AG09319 (cell line): ENCODE data around the gene SKIDA1.

Experiments
- DNase-seq: peaks from one replicate; pipeline ENCODE4 v3.0.0-alpha.2; 2010; ENCODE audit warnings: low read depth; ENCODE audit errors: extremely low read depth
- TF ChIP-seq, protein P1 (sequence below): IDR thresholded peaks from 2 replicates; pipeline ENCODE4 v1.5.1; 2011; ENCODE audit warnings: low read depth, mild to moderate bottlenecking, inconsistent platforms, low read length, moderate library complexity

SKIDA1 gene

DNA sequence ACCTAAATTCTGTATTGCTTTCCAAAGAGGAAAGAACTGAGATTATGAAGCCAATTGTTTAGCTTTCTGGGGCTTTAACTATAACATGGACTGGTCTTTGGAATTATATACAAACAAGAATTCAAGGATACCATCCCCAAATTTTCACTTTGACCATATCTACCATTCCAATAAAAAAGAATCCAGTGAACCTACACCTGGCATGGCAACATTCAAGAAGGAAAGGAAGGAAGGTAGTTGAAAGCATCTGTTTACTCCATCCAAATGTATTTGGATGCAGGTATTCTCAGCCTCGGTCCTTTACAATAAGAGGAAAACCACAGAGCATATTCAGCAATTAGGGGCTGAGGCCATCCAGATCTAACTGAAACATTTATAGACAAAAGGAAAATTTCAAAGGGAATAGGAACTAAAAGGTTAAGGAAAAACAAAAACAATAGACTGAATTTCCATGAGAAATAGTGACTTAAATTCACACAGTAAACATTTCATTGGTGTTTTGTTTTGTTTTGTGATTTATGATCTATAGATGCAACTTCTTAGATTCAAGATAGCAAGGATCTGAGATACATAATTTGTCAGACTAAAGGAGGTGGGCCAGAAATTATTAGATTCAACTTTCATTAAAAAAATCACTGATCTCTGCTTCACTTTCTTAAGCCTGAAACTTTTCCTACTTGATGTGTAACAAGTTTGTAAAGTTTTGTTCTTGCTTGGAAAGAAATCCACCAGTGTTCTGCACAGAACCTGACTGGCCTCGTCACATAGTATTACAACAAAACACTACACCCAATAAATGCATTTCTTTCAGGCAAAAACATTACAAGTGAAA lies 12.7 kb downstream of the SKIDA1 start:
- TF ChIP-seq, protein P1, sequence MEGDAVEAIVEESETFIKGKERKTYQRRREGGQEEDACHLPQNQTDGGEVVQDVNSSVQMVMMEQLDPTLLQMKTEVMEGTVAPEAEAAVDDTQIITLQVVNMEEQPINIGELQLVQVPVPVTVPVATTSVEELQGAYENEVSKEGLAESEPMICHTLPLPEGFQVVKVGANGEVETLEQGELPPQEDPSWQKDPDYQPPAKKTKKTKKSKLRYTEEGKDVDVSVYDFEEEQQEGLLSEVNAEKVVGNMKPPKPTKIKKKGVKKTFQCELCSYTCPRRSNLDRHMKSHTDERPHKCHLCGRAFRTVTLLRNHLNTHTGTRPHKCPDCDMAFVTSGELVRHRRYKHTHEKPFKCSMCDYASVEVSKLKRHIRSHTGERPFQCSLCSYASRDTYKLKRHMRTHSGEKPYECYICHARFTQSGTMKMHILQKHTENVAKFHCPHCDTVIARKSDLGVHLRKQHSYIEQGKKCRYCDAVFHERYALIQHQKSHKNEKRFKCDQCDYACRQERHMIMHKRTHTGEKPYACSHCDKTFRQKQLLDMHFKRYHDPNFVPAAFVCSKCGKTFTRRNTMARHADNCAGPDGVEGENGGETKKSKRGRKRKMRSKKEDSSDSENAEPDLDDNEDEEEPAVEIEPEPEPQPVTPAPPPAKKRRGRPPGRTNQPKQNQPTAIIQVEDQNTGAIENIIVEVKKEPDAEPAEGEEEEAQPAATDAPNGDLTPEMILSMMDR = no peak
- DNase-seq = no peak

DNA sequence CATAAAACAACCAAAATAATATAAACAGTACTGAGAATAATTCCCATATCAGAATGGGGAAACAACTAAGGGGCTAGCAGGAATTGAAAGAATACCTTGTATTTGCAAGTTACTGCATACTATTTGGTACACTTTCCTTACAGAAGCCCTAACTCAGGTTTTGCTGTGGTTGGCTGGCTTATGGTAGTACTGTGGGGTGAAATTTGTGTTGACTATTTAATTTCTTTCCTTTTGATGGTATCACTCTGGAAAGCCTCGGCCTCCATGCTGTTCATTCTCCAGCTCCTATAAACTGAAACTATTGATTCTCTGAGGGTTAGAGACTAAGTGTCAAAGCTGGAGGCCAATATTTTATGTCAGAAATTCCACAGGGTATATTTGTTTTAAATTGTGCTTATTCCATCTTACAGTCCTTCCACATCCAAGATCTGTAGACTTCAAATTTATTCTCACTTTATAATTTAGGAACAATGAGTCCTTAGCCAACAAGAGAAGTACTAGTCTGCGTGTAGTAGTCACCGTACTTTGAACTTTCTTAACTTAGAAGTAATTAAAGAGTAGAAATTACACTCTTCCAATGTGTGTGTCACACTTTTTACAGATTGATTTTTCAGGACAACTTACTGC lies 13.4 kb downstream of the SKIDA1 start:
- DNase-seq = no peak
- TF ChIP-seq, protein P1 = no peak

DNA sequence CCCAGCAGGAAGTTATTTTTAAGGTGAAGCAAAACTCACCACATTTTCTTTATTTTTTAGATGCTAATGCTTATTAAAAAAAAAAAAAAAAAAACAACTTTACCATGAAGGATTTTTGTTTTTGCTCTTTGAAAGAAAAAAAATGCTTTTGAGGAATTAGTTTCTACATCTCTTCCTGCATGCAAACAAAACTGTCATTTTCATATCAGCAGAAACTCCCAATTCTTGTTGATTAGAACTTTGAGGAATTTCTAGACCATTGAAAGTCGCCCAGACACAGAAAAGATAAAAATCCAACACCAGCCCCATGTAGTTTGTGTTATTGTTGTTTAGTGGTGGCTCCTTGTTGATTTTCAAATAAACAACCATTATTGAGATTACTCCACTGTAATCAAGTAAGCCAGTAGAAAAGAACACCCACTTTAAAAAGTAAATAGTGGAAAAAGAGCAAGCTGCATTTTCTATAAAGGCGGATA lies 14.3 kb downstream of the SKIDA1 start:
- no peak for DNase-seq
- TF ChIP-seq, protein P1 = no peak

DNA sequence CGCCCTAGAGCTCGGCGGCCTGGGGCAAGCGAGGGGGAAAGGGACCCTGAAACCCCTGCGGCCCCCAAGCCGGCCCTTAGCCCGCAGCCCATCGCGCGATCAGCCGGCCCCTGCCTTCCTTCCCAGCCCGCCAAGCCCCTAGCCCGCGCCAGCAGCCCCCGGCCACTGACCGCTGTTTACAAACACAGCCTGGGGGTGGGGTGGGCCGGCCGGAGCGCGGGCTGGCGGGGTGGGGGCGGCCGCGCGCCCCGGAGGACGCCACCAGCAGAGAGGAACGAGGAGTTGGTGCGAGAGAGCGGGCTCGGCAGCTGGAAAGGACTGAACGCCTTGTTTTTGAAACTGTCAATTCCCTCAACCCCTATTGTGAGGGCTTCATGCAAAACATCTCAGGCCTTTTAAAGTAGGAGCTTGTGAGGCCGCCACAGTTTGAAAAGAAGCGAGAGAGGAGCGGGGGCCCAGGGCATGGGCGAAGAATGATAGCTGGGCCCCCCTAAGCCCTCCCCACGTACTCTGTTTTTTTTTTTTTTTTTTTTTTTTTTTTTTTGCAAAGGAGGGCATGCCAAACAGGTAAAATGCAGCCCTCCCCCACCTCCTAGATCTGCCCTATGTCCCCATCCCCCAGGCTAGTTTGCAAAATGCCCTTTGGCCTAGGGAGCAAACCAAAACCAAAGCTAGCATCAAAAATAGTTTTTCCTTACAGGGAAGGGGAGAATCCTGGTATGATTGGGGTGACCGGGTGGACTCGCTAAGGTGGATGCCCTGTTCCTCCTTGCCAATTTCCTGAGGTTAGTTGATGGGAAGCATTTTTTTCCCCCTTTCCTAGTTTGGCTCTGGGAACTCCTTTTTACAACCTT lies 15.0 kb downstream of the SKIDA1 start:
- no peak for DNase-seq
- TF ChIP-seq, protein P1 = no peak

DNA sequence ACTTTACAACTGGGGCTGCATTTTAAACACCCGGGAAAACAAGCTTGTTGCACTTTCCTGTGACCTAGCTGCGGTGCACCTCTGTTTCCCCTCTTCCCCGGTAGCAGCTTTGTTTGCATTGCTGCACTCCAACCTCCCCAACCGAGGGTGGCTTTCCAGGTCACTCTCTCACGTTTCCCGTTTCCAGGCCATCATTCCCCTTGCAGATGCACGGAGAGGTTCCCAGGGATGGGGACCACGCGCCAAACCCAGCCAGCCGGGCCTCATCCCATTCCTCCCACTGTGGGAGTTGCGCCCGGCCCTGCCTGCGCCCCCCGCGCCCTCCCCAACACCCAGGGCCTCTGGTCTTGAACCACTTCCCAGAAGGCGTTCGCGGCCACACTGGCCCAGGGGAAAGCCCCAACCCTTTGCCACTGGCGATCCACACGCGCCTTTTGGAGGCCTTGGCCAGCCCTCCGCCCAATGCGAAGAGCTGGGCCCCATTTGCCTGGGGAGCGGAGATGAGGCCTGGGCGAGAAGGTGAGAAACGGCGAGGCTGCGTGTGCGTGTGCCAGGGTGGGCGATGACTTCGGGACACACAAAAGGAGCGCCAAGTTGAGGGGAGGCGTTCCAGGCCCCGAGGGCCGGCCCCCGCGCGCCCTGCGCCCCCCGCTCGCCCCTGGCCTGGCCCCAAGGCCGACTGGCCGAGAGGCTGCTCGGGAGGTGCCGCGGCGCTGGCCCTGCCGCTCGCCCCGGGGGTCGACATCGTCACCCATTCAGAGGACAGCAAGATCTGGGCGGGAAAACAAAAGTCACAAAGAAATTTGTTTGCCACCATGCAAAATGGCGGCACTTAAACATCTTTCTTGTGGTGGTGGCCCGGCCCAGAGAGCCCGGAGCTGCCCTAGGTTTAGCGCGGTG lies 15.9 kb downstream of the SKIDA1 start:
- no peak for DNase-seq
- TF ChIP-seq, protein P1 = no peak

DNA sequence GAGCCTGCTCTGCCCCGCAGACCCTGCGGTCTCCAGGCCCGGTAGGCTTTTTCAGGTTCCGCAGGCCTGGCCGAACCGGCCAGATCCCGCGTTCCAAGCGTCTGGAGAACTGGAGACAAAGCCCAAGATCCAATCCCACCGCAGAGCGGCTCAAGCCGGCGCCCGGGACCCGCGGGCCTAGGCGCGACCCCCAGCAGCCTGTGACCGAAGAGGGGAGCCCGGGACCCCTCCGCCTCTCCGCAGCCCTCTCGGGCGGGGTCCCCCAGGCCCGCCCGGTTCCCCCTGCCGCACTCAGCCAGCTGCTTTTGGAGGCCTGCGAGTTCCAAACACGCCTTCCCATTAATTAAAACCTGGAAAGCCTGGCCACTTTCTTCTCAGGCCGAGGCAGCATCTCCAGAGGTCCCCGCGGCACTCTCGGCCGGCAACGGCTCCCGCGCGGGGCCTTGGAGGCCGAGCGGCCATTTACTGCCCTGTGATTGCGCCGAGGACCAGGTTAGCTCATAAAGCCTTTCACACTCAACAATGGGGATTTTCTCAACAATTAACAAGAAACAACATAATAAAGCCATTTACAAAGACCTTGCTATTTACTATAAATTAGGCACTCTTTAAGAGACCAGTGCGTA lies 16.7 kb downstream of the SKIDA1 start:
- TF ChIP-seq, protein P1 = no peak
- DNase-seq = no peak
